Skeletal muscle satellite cell (primary cell): ENCODE data around the gene PDIA6.

ENCODE experiments used
- H3K27me3 ChIP-seq: 2 replicates; pipeline ENCODE4 v1.7.0; 2013; ENCODE audit warnings: low read length; ENCODE audit not compliant: control insufficient read depth, insufficient read depth
- H3K36me3 ChIP-seq: 2 replicates; pipeline ENCODE4 v1.7.0; 2013; ENCODE audit warnings: mild to moderate bottlenecking, control low read depth, low read length; ENCODE audit not compliant: insufficient read depth
- H3K4me1 ChIP-seq: 2 replicates; pipeline ENCODE4 v1.7.0; 2013; ENCODE audit warnings: low read length; ENCODE audit not compliant: control insufficient read depth, insufficient read depth
- H3K4me2 ChIP-seq: 2 replicates; pipeline ENCODE4 v1.7.0; 2013; ENCODE audit warnings: mild to moderate bottlenecking, low read length
- H3K4me3 ChIP-seq: 2 replicates; pipeline ENCODE4 v1.7.0; 2013; ENCODE audit warnings: low read length
- H3K9ac ChIP-seq: 2 replicates; pipeline ENCODE4 v1.7.0; 2013; ENCODE audit warnings: mild to moderate bottlenecking, low read depth, low read length, moderate library complexity
- H3K9me3 ChIP-seq: replicated peaks from 2 replicates; pipeline ENCODE4 v1.7.0; 2013; ENCODE audit warnings: mild to moderate bottlenecking, control low read depth, low read length

The PDIA6 gene

DNA sequence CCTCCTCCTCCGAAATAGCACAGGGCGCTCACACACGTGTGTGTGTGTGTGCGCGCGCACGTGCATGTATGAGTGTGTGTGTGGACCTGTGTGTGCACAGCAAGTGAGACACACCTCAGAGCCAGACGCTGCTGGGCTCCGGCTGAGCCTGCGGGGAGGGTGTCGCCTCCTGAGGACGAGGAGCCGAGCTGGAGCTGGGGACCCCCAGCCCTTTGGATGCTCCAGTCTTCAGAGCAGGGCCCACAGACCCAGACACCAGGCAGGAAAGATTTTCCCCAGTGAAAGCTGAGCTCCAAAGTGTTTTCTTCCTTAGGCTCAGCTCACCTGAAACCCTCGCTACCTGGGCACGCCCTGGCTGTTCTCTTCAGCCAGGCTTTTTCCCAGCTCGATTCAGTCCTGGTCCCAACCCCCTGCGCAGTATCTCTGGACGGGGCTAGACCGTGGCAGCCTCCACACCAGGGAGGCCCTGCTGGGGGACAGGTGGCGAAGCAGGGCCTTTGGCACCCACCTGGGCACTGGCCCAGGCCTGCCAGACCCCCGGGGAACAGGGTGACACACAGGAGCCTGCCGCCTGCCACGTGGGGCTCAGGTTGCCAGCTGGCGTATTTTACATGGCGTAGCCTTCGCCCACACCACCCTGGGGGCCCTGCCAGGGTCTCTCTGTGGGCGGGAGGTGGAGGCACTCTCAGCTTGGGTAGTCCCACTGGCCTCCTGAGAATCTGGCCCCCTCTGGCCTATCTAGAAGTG lies 36.2 kb downstream of the PDIA6 start:
- H3K4me3 ChIP-seq: no peak overlapping the region

GRCh38 chr2:10775831-10776230 lies 36.8 kb downstream of the PDIA6 start:
- no peak overlapping the region for H3K4me3 ChIP-seq
- H3K36me3 ChIP-seq: peaks cover 21% of the 10 kb centered on the region
- peaks cover 11% of the 10 kb centered on the region for H3K27me3 ChIP-seq
- H3K9ac ChIP-seq: no peak overlapping the region
- no peaks in the 10 kb centered on the region for H3K4me1 ChIP-seq
- H3K4me2 ChIP-seq: no peak overlapping the region
- H3K9me3 ChIP-seq: no peaks in the 10 kb centered on the region

More for the DNA sequence above, 36.2 kb downstream of the PDIA6 start:
- no peaks in the 10 kb centered on the region for H3K4me1 ChIP-seq
- peaks cover 5% of the 10 kb centered on the region for H3K27me3 ChIP-seq
- no peak overlapping the region for H3K9ac ChIP-seq
- H3K36me3 ChIP-seq: peaks cover 26% of the 10 kb centered on the region
- no peak overlapping the region for H3K4me2 ChIP-seq
- no peaks in the 10 kb centered on the region for H3K9me3 ChIP-seq

- H3K4me3 ChIP-seq: no peak overlapping the region
These were observed 37.4 kb downstream of the PDIA6 start for GRCh38 chr2:10775021-10775780.

DNA sequence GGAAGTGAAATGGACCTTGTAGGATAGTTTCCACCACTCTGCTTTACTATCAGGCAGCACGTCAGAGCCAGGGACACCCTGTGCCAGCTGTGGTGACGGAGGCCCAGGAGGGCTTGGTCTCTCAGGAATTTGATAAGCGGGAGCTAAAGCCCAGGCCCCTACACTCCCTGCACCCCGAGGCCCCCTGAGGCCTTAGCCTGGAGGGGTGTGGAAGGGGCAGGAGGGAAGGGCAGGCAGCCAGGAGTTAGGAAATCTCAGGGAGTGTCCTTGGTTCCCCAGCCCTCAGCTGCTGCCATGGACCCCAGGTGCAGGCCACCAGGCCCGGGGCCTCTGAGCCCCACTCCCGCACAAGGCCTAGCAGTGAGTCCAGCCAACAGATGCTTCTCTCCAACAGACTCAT lies 38.2 kb downstream of the PDIA6 start:
- Histone ChIP-seq H3K4me1 (no peaks in the 10 kb centered on the region), H3K9me3 (no peaks in the 10 kb centered on the region), H3K4me2 (no peak overlapping the region), H3K4me3 (no peak overlapping the region), H3K36me3 (peaks cover 11% of the 10 kb centered on the region), H3K27me3 (peaks cover 12% of the 10 kb centered on the region), H3K9ac (no peak overlapping the region)

More at GRCh38 chr2:10775021-10775780, 37.4 kb downstream of the PDIA6 start:
- peaks cover 17% of the 10 kb centered on the region for H3K36me3 ChIP-seq
- no peak overlapping the region for H3K9ac ChIP-seq
- H3K4me1 ChIP-seq: no peaks in the 10 kb centered on the region
- H3K27me3 ChIP-seq: peaks cover 12% of the 10 kb centered on the region
- H3K4me2 ChIP-seq: no peak overlapping the region
- H3K9me3 ChIP-seq: no peaks in the 10 kb centered on the region

- Histone ChIP-seq H3K4me3 (no peak overlapping the region), H3K36me3 (peaks cover 11% of the 10 kb centered on the region), H3K4me1 (no peaks in the 10 kb centered on the region), H3K9me3 (no peaks in the 10 kb centered on the region), H3K4me2 (no peak overlapping the region), H3K9ac (no peak overlapping the region), H3K27me3 (peaks cover 14% of the 10 kb centered on the region)
These were observed 38.7 kb downstream of the PDIA6 start for GRCh38 chr2:10773821-10774341.

- Histone ChIP-seq H3K4me2 (no peak overlapping the region), H3K4me3 (no peak overlapping the region), H3K9me3 (no peaks in the 10 kb centered on the region), H3K4me1 (peaks cover 6% of the 10 kb centered on the region), H3K9ac (no peak overlapping the region), H3K27me3 (peaks cover 23% of the 10 kb centered on the region), H3K36me3 (peaks cover under 1% of the 10 kb centered on the region)
These were observed 39.7 kb downstream of the PDIA6 start for GRCh38 chr2:10772868-10773215.

DNA sequence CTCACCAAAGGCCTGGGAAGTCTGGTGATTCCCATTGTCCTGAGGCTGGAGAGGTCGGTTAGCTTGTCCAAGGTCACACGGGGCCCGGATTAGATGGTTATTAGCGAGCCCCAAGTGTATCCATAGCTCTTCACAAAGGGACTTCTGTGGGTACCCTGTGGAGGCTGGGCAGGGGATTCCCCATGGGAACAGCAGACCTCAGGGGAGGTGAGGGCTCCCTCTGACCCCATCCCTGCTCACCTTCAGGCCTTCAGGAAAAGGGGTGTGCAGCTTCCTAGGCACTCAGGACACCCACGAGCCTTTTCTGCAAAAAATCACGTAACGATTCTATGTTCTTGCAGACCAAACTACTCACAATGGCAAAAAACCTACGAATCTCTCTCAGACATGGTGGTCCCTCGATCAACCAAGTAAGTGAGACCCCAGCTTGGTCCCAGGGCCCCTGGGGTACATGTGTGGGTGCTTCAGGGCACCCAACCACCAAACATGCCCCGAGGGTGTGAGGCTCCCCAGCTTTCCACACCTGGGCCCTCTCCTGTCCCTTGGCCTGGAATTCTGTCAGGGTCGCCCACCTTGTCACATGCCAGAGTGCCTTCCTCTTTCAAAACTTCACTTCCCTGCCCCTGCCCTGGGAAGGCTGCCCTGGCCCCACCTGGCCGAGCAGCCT lies 40.3 kb downstream of the PDIA6 start:
- H3K4me2 ChIP-seq: no peak overlapping the region
- no peak overlapping the region for H3K4me3 ChIP-seq
- peaks cover 25% of the 10 kb centered on the region for H3K27me3 ChIP-seq
- no peaks in the 10 kb centered on the region for H3K9me3 ChIP-seq
- H3K4me1 ChIP-seq: peaks cover 6% of the 10 kb centered on the region
- H3K36me3 ChIP-seq: no peaks in the 10 kb centered on the region
- no peak overlapping the region for H3K9ac ChIP-seq

DNA sequence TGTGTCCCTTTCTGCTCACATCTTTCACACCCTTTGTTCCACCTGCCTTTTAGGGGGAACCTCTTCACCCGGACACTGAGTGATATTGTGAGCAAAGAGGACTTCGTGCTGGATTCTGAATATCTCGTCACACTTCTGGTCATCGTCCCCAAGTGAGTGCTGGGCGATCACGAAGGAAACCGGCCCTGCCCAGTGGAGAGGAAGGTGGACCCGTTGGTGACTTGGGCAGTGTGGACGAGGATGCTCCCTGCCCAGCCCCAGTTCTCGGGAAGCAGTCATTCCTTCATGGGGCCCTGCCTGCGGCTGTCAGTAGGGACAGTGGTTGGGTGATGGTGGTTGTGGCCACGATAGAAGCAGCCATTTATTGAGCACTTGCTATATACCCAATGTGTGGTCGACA lies 40.8 kb downstream of the PDIA6 start:
- Histone ChIP-seq H3K4me3 (no peak overlapping the region), H3K4me1 (peaks cover 6% of the 10 kb centered on the region), H3K9ac (no peak overlapping the region), H3K4me2 (no peak overlapping the region), H3K9me3 (no peaks in the 10 kb centered on the region), H3K27me3 (peaks cover 25% of the 10 kb centered on the region), H3K36me3 (no peaks in the 10 kb centered on the region)

- H3K27me3 ChIP-seq: peaks cover 25% of the 10 kb centered on the region
- H3K4me3 ChIP-seq: no peak overlapping the region
- no peaks in the 10 kb centered on the region for H3K36me3 ChIP-seq
- H3K4me1 ChIP-seq: peaks cover 6% of the 10 kb centered on the region
- no peak overlapping the region for H3K4me2 ChIP-seq
- no peaks in the 10 kb centered on the region for H3K9me3 ChIP-seq
- H3K9ac ChIP-seq: no peak overlapping the region
These were observed 41.4 kb downstream of the PDIA6 start for GRCh38 chr2:10770956-10771750.

DNA sequence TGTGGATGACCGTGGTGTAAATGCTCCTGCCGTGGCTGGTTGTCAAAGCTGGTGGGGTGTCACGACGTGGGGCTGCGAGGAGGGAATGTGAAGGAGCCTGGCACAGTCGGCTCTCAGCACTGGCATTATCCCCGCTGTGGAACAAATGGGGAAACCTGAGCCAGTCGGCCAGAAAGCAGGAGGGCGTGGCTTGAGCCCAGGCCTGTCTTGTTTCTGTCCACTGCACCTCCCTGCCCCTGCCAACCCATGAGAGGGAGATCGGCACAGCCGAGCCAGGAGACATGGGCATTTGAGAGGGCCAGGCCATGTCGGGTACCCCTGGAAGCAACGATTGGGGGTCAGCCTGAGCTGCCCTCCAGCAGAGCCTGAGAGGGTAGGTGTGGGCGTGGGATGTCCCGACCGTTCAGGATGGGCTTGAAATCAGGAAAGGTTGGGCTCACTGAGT lies 44.5 kb downstream of the PDIA6 start:
- Histone ChIP-seq H3K4me1 (peaks cover 6% of the 10 kb centered on the region), H3K4me2 (peak overlapping the region; percentile 62), H3K9ac (no peak overlapping the region), H3K9me3 (no peaks in the 10 kb centered on the region), H3K27me3 (peaks cover 36% of the 10 kb centered on the region), H3K36me3 (no peaks in the 10 kb centered on the region), H3K4me3 (no peak overlapping the region)

- Histone ChIP-seq H3K9ac (no peak overlapping the region), H3K9me3 (no peaks in the 10 kb centered on the region), H3K4me3 (no peak overlapping the region), H3K4me1 (peaks cover 9% of the 10 kb centered on the region), H3K27me3 (peaks cover 35% of the 10 kb centered on the region), H3K36me3 (no peaks in the 10 kb centered on the region), H3K4me2 (no peak overlapping the region)
These were observed 46.7 kb downstream of the PDIA6 start for GRCh38 chr2:10765914-10766313.
